Panc1 (cell line): Measurements from ENCODE around the gene POLR2J3.
"Not testable (repeated sequence)": the region's sequence is repeated elsewhere in the genome, so short reads cannot be mapped to it uniquely, and the experiment has no call there.

ENCODE experiments used
- TF ChIP-seq, protein P1 (sequence below), 2 experiments: IDR thresholded peaks; 2 replicates each; pipeline ENCODE4 v1.6.1; 2011 to 2012; ENCODE audit warnings: low read depth in 2 of 2, control low read depth in 1 of 2, low read length in 1 of 2, mild to moderate bottlenecking in 1 of 2, moderate library complexity in 1 of 2; ENCODE audit not compliant: insufficient read depth in 1 of 2
- TF ChIP-seq, protein P2 (sequence below): fragments of 450-650 bp; IDR thresholded peaks from 2 replicates; pipeline ENCODE4 v1.5.1; 2017; ENCODE audit warnings: mild to moderate bottlenecking

DNA sequence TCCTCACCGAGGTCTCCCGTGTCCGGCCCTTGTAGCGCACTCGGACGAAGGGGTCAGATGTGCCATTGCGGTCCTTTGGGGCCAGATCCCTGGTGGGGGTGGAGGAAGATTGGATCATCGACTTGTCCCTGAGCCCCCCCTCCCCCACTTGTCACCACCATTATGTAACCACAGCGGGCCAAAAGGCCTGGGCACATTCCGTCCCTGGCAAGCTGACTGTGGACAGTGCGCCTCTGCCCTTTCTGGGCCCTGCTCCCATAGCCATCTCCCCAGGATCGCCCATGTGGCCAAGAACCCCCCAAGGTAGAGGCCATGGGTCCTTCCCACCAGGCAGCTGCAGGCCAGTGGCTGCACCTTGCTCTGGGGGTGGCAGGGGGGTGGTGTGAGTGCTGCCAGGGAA, 29.9 kb upstream of the POLR2J3 start:
- TF ChIP-seq, protein P1, sequence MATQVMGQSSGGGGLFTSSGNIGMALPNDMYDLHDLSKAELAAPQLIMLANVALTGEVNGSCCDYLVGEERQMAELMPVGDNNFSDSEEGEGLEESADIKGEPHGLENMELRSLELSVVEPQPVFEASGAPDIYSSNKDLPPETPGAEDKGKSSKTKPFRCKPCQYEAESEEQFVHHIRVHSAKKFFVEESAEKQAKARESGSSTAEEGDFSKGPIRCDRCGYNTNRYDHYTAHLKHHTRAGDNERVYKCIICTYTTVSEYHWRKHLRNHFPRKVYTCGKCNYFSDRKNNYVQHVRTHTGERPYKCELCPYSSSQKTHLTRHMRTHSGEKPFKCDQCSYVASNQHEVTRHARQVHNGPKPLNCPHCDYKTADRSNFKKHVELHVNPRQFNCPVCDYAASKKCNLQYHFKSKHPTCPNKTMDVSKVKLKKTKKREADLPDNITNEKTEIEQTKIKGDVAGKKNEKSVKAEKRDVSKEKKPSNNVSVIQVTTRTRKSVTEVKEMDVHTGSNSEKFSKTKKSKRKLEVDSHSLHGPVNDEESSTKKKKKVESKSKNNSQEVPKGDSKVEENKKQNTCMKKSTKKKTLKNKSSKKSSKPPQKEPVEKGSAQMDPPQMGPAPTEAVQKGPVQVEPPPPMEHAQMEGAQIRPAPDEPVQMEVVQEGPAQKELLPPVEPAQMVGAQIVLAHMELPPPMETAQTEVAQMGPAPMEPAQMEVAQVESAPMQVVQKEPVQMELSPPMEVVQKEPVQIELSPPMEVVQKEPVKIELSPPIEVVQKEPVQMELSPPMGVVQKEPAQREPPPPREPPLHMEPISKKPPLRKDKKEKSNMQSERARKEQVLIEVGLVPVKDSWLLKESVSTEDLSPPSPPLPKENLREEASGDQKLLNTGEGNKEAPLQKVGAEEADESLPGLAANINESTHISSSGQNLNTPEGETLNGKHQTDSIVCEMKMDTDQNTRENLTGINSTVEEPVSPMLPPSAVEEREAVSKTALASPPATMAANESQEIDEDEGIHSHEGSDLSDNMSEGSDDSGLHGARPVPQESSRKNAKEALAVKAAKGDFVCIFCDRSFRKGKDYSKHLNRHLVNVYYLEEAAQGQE (IDR thresholded peaks at IDR 0.05; ENCODE audit: insufficient read depth in 1 of 2, low read depth in 2 of 2, low read length in 1 of 2): not testable (repeated sequence)
- TF ChIP-seq, protein P2, sequence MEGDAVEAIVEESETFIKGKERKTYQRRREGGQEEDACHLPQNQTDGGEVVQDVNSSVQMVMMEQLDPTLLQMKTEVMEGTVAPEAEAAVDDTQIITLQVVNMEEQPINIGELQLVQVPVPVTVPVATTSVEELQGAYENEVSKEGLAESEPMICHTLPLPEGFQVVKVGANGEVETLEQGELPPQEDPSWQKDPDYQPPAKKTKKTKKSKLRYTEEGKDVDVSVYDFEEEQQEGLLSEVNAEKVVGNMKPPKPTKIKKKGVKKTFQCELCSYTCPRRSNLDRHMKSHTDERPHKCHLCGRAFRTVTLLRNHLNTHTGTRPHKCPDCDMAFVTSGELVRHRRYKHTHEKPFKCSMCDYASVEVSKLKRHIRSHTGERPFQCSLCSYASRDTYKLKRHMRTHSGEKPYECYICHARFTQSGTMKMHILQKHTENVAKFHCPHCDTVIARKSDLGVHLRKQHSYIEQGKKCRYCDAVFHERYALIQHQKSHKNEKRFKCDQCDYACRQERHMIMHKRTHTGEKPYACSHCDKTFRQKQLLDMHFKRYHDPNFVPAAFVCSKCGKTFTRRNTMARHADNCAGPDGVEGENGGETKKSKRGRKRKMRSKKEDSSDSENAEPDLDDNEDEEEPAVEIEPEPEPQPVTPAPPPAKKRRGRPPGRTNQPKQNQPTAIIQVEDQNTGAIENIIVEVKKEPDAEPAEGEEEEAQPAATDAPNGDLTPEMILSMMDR: not testable (repeated sequence)
